GM12891 (cell line): ENCODE measurements around the gene B3GNT2.
"Not testable (repeated sequence)": the region's sequence is repeated elsewhere in the genome, so short reads cannot be mapped to it uniquely, and the experiment has no call there.

Experiments
- DNase-seq: peaks from one replicate; pipeline ENCODE4 v3.0.0; 2011; ENCODE audit warnings: low spot score; ENCODE audit not compliant: insufficient read length
- FAIRE-seq: peaks from 2 replicates; lab custom pipeline; 2011; peaks lifted over from hg19 to GRCh38; lab: Jason Lieb, UNC
- PAX5 ChIP-seq: IDR thresholded peaks from 2 replicates; pipeline ENCODE4 v1.6.1; 2011; ENCODE audit warnings: low read length, moderate library complexity, mild to moderate bottlenecking; ENCODE audit not compliant: insufficient read depth, severe bottlenecking
- POLR2A ChIP-seq: IDR thresholded peaks from 2 replicates; pipeline ENCODE4 v1.6.1; 2011; ENCODE audit warnings: low read depth, low read length, control low read depth
- POLR2AphosphoS5 ChIP-seq: IDR thresholded peaks from 2 replicates; pipeline ENCODE4 v1.6.1; 2011; ENCODE audit warnings: low read depth, low read length, control low read depth
- POU2F2 ChIP-seq: IDR thresholded peaks from 2 replicates; pipeline ENCODE4 v1.6.1; 2011; ENCODE audit warnings: low read depth, mild to moderate bottlenecking, control low read depth, low read length, moderate library complexity
- SPI1 ChIP-seq: IDR thresholded peaks from 2 replicates; pipeline ENCODE4 v1.6.1; 2011; ENCODE audit warnings: low read depth, low read length, control low read depth
- TAF1 ChIP-seq: IDR thresholded peaks from 2 replicates; pipeline ENCODE4 v1.6.1; 2011; ENCODE audit warnings: low read depth, low read length, control low read depth

Gene B3GNT2

GRCh38 chr2:62197011-62197924 is 1.4 kb downstream of the B3GNT2 start:
- no peak for TF ChIP-seq POLR2AphosphoS5
- TF ChIP-seq TAF1: 0 out of 2 replicates have a peak, but pooled peaks have one; percentile 22
- no peak; the same call in 1 of the 2 replicates for TF ChIP-seq POLR2A
- FAIRE-seq (no peak), DNase-seq (no peak)

GRCh38 chr2:62197925-62198633 is 2.2 kb downstream of the B3GNT2 start:
- DNase-seq (no peak), FAIRE-seq (no peak)
- TF ChIP-seq POLR2A (no peak), SPI1 (peak; percentile 63), TAF1 (peak; percentile 18; the same call in 1 of the 2 replicates), POLR2AphosphoS5 (no peak), POU2F2 (no peak), PAX5 (no peak)

GRCh38 chr2:62198854-62199253 is 2.9 kb downstream of the B3GNT2 start:
- not testable (repeated sequence) for DNase-seq, FAIRE-seq

- FAIRE-seq: peak; percentile 65
- TF ChIP-seq PAX5: no peak
- no peak for TF ChIP-seq POLR2AphosphoS5
- TF ChIP-seq TAF1: no peak
- TF ChIP-seq POU2F2: no peak
- TF ChIP-seq POLR2A: no peak
- no peak for TF ChIP-seq SPI1
- DNase-seq: no peak
These were observed 3.6 kb downstream of the B3GNT2 start for GRCh38 chr2:62199392-62200125.

GRCh38 chr2:62200291-62200841 is 4.5 kb downstream of the B3GNT2 start:
- FAIRE-seq (peak; percentile 57), DNase-seq (no peak)
- TF ChIP-seq PAX5: no peak
- TF ChIP-seq POU2F2: no peak
- 0 out of 2 replicates have a peak, but pooled peaks have one; percentile 24 for TF ChIP-seq POLR2AphosphoS5

- DNase-seq (no peak), FAIRE-seq (no peak)
- TF ChIP-seq SPI1 (peak; percentile 65), TAF1 (no peak)
These were observed 5.0 kb downstream of the B3GNT2 start for GRCh38 chr2:62200868-62201267.

GRCh38 chr2:62201307-62201706 is 5.4 kb downstream of the B3GNT2 start:
- TF ChIP-seq POU2F2: no peak
- no peak for TF ChIP-seq POLR2AphosphoS5
- TF ChIP-seq TAF1: no peak
- TF ChIP-seq SPI1: no peak
- TF ChIP-seq PAX5: no peak
- DNase-seq (no peak), FAIRE-seq (no peak)

GRCh38 chr2:62202019-62202722 is 6.3 kb downstream of the B3GNT2 start:
- TF ChIP-seq TAF1: no peak
- peak; percentile 66 for TF ChIP-seq SPI1
- TF ChIP-seq POLR2A: no peak; the same call in 1 of the 2 replicates
- TF ChIP-seq PAX5: no peak
- peak; percentile 36; the same call in 1 of the 2 replicates for TF ChIP-seq POU2F2
- peak; percentile 46; the same call in 1 of the 2 replicates for TF ChIP-seq POLR2AphosphoS5
- DNase-seq: no peak
- FAIRE-seq: peak; percentile 85

- no peak for FAIRE-seq
- TF ChIP-seq TAF1 (no peak), POLR2A (no peak), SPI1 (no peak), POU2F2 (no peak), PAX5 (no peak), POLR2AphosphoS5 (no peak)
- DNase-seq: no peak
These were observed 6.8 kb downstream of the B3GNT2 start for GRCh38 chr2:62202729-62203128.
